GM10266 (cell line): ENCODE results near the gene CCDC172.
"Not testable (repeated sequence)": the region's sequence is repeated elsewhere in the genome, so short reads cannot be mapped to it uniquely, and the experiment has no call there.

Source experiments
- DNase-seq: peaks from one replicate; pipeline ENCODE4 v3.0.0; 2012; ENCODE audit errors: extremely low spot score
- TF ChIP-seq, protein P1 (sequence below): IDR thresholded peaks from 2 replicates; pipeline ENCODE4 v1.5.1; 2012; ENCODE audit warnings: mild to moderate bottlenecking, low read depth; ENCODE audit not compliant: control insufficient read depth, insufficient read depth; ENCODE audit errors: missing control alignments

The CCDC172 gene

DNA sequence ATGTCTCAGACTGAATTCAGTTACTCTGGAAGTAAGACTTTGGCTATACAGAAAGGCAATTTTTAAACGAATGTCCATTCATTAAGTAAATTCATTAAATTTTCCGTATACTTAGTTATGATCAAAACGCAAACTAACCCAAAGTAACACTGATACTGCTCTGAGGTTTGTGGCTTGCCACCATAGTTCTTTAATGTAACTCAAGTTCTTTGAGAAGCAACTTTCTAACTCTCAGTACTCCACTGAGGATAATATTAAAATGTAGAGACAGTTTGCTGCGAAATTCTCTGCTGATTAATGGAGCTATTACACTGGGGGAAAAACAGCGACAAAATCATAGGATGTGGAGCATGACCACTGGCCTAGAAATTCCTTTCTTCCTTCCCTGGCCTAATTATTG, 58.0 kb downstream of the CCDC172 start:
- TF ChIP-seq, protein P1, sequence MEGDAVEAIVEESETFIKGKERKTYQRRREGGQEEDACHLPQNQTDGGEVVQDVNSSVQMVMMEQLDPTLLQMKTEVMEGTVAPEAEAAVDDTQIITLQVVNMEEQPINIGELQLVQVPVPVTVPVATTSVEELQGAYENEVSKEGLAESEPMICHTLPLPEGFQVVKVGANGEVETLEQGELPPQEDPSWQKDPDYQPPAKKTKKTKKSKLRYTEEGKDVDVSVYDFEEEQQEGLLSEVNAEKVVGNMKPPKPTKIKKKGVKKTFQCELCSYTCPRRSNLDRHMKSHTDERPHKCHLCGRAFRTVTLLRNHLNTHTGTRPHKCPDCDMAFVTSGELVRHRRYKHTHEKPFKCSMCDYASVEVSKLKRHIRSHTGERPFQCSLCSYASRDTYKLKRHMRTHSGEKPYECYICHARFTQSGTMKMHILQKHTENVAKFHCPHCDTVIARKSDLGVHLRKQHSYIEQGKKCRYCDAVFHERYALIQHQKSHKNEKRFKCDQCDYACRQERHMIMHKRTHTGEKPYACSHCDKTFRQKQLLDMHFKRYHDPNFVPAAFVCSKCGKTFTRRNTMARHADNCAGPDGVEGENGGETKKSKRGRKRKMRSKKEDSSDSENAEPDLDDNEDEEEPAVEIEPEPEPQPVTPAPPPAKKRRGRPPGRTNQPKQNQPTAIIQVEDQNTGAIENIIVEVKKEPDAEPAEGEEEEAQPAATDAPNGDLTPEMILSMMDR, result no peak
- DNase-seq, result no peak

DNA sequence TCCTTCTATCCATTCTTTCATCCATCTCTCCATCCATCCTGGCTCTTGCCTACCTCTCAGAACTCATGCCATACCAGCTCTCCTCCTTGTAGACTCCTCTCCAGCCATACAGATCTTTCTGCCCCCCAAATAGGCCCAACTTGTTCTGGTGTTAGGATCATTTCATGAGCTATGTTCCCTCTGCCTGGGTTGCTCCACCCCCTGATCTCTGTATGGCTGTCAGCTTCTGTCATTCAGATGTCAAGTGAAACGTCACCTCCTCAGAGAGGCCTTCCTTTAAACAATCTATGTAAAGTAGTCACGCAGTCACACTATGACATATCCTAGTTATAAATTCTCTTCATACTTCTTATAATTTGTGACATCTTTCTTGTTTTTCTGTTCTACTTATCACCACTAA, 61.1 kb downstream of the CCDC172 start:
- TF ChIP-seq, protein P1, result no peak
- DNase-seq, result no peak

DNA sequence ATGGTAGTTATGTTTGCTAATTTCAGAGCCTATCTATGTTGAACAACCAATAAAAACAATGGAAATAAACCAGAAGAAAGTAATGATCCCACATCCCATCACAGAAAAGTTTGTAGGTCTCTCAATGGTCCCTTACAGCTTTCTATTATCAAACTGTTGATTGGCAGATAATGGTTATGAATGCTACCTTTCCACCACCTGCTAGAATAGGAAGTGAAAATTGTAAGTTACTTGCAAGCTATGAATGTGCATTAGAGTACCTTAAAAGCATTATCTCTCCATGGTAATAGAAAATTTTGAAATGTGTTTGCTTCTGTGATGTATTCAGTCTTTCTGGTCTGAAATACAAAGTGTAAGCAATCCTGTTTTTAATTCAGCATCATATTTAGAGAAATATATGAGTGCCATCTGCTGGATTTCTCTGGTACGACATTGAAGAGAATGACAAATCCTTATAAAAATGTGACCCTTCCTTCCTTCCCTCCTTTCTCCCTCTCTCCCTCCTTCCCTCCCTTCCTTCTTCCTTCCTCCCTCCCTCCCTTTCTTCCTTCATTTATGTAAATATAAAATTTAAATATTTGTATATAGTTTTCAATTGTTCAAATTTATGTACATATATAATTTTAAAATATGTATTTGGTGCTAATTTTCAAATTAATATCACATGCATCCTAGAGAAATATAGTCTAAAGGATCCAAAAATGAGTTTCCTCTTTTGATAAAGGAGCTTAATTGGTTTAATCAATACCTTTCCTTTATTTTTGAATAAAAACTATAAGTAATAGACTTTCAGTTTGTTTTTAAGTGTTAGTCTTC, 62.0 kb downstream of the CCDC172 start:
- TF ChIP-seq, protein P1, result peak; percentile 39
- no peak for DNase-seq

DNA sequence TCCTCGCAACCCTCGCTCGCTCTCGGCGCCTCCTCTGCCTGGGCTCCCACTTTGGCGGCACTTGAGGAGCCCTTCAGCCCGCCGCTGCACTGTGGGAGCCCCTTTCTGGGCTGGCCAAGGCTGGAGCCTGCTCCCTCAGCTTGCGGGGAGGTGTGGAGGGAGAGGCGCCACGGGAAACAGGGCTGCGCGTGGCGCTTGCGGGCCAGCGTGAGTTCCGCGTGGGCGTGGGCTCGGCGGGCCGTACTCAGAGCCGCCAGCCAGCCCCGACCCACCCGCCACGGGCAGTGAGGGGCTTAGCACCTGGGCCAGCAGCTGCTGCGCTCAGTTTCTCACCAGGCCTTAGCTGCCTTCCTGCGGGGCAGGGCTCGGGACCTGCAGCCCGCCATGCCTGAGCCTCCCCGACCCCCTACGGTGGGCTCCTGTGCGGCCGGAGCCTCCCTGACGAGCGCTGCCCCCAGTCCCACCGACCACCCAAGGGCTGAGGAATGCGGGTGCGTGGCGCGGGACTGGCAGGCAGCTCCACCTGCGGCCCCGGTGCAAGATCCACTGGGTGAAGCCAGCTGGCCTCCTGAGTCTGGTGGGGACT, 69.1 kb downstream of the CCDC172 start:
- not testable (repeated sequence) for DNase-seq

DNA sequence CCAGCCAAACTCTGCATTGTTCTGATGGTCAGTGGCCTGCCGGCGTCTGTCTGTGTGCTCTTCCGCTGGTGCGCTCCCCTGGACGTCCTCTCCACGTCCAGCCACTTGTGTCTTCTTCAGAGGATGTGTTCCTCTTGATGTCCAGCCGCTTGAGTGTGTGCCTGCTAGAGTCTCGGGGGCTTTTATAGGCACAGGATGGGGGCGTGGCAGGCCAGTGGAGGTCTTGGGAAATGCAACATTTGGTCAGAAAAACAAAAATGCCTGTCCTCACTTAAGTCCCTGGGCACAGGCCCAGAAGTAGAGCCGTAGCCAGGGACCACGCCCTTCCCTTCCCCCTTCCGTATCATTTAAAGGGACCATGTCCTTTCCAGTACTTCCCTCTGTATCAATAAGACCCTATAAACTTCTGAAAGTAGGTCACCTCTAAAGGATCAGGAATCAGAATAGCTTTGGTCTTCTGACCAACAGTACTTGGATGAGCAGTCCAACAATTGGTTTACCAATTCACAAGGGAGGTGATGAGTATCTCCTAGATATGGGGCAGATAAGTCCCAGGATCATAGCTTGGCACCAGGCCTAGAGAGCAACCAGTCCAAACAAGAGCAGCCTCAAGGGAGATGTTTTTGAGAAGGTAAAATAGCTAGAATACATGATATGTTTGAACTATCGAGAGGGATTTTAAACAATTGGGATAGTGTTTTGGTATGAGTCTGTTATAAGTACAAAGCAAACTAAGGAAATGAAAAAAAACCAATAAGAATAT, 71.2 kb downstream of the CCDC172 start:
- no peak for DNase-seq
- TF ChIP-seq, protein P1, result no peak

DNA sequence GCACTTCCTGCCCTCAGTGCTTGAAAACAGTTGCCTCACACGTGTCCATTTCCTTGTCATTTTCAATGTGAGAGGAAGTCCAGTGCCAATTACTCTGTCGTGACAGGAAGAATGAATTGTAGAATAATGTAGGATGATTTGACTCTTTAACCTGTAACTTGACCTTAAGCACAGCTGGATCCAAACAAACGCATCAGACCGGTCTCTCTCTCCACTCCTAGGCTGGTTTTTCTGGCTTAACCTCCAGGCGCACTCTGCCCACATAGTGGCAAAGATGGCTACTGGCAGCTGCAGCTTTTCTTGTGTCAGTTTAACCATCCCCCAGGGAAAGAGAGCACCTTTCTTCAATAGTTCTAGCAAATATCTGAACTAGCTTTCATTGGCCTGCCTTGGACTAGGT, 74.0 kb downstream of the CCDC172 start:
- TF ChIP-seq, protein P1, result no peak
- no peak for DNase-seq

DNA sequence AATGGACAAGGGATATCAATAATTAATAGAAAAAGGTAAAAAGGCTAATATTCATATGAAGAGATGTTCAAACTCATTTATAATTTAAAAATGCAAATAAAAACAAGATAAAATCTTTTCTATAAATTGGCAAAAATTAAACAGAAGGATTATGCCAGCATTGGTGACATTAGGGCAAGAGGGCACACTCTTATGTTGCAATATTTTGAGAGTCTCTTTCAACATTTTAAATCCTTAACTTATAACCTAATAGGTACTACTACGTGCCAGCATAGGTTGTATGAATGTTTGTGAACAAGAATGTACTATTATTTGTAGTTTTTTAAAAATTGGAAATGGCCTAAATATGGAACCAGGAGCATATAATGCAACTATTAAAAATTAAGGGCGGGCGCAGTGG, 78.6 kb downstream of the CCDC172 start:
- DNase-seq, result no peak
- TF ChIP-seq, protein P1, result no peak
